Type B pancreatic cell (in vitro differentiated cells): ENCODE data around the gene TRIM34. TPM values are rescaled to one million over a fixed set of nuclear protein-coding genes. Genes with fewer than 3 reads are reported as not detected.
"Not testable (repeated sequence)": the region's sequence is repeated elsewhere in the genome, so short reads cannot be mapped to it uniquely, and the experiment has no call there.

Experiments
- DNase-seq: peaks from one replicate; pipeline ENCODE4 v3.0.0; 2021; ENCODE audit warnings: mixed read lengths; ENCODE audit not compliant: unreplicated experiment; ENCODE audit errors: extremely low spot score
- H3K27ac Mint-ChIP-seq: 2 replicates; pipeline ENCODE4 v1.8.0; 2021; ENCODE audit warnings: mild to moderate bottlenecking, mixed read lengths
- H3K27me3 Mint-ChIP-seq: 2 replicates; pipeline ENCODE4 v1.8.0; 2021; ENCODE audit warnings: mixed read lengths
- H3K36me3 Mint-ChIP-seq: 2 replicates; pipeline ENCODE4 v1.8.0; 2021; ENCODE audit warnings: mixed read lengths
- H3K4me1 Mint-ChIP-seq: one replicate; pipeline ENCODE4 v1.8.0; 2021; ENCODE audit warnings: mixed read lengths; ENCODE audit not compliant: unreplicated experiment
- H3K4me3 Mint-ChIP-seq: 2 replicates; pipeline ENCODE4 v1.8.0; 2021; ENCODE audit warnings: mild to moderate bottlenecking, mixed read lengths
- H3K9me3 Mint-ChIP-seq: 2 replicates; pipeline ENCODE4 v1.8.0; 2021; ENCODE audit warnings: mixed read lengths
- total RNA-seq: library from RNA; stranded (reverse); gene quantifications from 2 replicates; pipeline ENCODE4 v1.2.1, GENCODE V29; 2021; ENCODE audit warnings: low replicate concordance
- TF ChIP-seq, protein P1 (sequence below): fragments of 200-600 bp; sonication (generic); conservative IDR thresholded peaks from 2 replicates; pipeline ENCODE4 v1.5.0; 2021; ENCODE audit warnings: antibody characterized with exemption, mild to moderate bottlenecking

TRIM34 gene
- total RNA-seq, 1 donor from 2014 or later = 2.4 TPM

DNA sequence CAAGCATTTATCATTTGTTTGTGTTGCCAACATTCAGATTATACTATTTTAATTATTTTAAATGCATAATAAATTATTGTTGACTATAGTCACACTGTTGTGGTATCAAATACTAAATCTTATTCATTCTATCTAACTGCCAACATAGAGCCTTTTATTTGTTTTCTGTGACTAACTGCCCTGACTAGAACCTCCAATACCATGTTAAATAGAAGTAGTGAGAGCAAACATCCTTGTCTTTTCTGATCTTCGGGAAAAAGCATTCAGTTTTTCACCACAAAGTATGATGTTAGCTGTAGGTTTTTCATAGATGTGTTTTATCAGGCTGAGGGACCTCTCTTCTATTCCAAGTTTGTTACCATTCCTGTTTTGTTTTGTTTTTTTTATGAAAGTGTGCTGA is 15.2 kb downstream of the TRIM34 start:
- no peaks in the 10 kb centered on the region for H3K9me3 Mint-ChIP-seq
- H3K36me3 Mint-ChIP-seq = peaks cover 7% of the 10 kb centered on the region
- TF ChIP-seq, protein P1, sequence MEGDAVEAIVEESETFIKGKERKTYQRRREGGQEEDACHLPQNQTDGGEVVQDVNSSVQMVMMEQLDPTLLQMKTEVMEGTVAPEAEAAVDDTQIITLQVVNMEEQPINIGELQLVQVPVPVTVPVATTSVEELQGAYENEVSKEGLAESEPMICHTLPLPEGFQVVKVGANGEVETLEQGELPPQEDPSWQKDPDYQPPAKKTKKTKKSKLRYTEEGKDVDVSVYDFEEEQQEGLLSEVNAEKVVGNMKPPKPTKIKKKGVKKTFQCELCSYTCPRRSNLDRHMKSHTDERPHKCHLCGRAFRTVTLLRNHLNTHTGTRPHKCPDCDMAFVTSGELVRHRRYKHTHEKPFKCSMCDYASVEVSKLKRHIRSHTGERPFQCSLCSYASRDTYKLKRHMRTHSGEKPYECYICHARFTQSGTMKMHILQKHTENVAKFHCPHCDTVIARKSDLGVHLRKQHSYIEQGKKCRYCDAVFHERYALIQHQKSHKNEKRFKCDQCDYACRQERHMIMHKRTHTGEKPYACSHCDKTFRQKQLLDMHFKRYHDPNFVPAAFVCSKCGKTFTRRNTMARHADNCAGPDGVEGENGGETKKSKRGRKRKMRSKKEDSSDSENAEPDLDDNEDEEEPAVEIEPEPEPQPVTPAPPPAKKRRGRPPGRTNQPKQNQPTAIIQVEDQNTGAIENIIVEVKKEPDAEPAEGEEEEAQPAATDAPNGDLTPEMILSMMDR = no peak
- no peak overlapping the region for H3K4me3 Mint-ChIP-seq
- no peak for DNase-seq
- no peaks in the 10 kb centered on the region for H3K27me3 Mint-ChIP-seq
- H3K4me1 Mint-ChIP-seq = peaks cover 3% of the 10 kb centered on the region
- no peak overlapping the region for H3K27ac Mint-ChIP-seq

DNA sequence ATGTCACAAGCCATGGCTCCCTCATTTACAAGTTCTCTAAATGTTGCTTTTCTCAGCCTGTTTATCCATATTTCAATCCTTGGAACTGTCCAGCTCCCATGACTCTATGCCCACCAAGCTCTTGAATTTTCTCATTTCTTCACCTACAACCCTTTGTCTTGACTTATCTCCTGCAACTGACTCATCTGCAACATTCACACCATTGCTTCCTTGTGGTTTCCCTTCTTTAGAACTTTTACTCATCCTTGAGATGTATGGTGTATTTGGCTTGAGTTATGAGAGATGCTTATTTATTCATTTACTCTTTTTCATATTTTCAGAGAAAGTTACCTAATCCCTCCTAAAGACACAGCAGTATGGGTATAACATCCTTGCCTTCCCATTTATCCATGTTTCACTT is 18.8 kb downstream of the TRIM34 start:
- Mint-ChIP-seq H3K27me3 (no peaks in the 10 kb centered on the region), H3K4me1 (peaks cover 2% of the 10 kb centered on the region), H3K36me3 (peaks cover 7% of the 10 kb centered on the region), H3K27ac (no peak overlapping the region), H3K9me3 (no peaks in the 10 kb centered on the region), H3K4me3 (no peak overlapping the region)
- TF ChIP-seq, protein P1 = no peak
- no peak for DNase-seq

DNA sequence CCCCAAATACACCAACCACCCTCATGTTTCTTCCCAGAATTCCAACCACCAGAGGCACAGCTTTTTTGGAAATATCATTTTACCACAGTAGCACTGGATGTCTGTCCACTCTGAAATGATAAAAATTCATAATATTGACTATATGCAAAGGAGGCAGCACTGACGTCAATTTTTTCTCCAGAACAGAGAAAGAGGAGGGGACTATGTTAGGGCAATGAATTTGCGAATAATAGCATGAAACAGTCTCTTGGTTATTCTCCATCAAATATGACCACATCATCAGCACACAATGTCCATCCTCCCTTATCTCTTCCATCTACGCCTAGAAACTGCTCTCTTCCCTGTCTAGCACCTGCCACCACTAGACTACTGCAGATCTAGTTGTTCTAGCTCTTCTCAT is 21.3 kb downstream of the TRIM34 start:
- TF ChIP-seq, protein P1 = no peak
- H3K4me1 Mint-ChIP-seq = no peaks in the 10 kb centered on the region
- H3K27ac Mint-ChIP-seq = no peak overlapping the region
- DNase-seq = no peak
- H3K4me3 Mint-ChIP-seq = no peak overlapping the region
- H3K27me3 Mint-ChIP-seq = no peaks in the 10 kb centered on the region
- H3K9me3 Mint-ChIP-seq = no peaks in the 10 kb centered on the region
- H3K36me3 Mint-ChIP-seq = peaks cover 7% of the 10 kb centered on the region

DNA sequence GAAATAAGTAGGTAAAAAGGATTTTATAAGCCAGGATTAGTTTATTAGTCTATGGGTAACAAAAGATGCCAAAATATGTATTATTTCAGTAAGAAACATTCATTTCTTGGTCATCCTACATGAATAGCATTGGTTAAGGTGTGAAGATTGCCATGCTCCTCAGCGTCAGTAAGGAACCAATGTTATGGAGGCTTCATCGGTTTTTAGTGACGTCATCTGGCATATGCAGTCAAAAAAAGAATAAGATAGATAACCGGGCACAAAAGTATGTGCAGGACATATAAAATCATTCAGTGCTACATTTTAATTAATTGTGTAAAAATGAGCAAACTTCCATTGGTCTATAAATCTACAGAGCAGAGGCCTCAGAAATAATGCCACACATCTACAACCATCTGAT is 30.7 kb downstream of the TRIM34 start:
- Mint-ChIP-seq H3K4me3 (no peak overlapping the region), H3K27ac (no peak overlapping the region), H3K4me1 (no peaks in the 10 kb centered on the region), H3K27me3 (no peaks in the 10 kb centered on the region), H3K9me3 (peaks cover 14% of the 10 kb centered on the region), H3K36me3 (peaks cover 7% of the 10 kb centered on the region)
- TF ChIP-seq, protein P1 = no peak
- DNase-seq = no peak

DNA sequence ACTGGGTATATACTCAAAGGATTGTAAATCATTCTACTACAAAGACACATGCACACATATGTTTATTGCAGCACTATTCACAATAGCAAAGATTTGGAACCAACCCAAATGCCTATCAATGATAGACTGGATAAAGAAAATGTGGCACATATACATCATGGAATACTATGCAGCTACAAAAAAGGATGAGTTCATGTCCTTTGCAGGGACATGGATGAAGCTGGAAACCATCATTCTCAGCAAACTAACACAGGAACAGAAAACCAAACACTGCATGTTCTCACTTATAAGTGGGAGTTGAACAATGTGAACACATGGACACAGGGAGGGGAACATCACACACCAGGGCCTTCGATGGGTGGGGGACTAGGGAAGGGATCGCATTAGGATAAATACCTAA is 32.2 kb downstream of the TRIM34 start:
- not testable (repeated sequence) for H3K4me3 Mint-ChIP-seq, H3K27me3 Mint-ChIP-seq, H3K4me1 Mint-ChIP-seq, DNase-seq, H3K27ac Mint-ChIP-seq
- H3K36me3 Mint-ChIP-seq = peaks cover 16% of the 10 kb centered on the region
- H3K9me3 Mint-ChIP-seq = peaks cover 12% of the 10 kb centered on the region

DNA sequence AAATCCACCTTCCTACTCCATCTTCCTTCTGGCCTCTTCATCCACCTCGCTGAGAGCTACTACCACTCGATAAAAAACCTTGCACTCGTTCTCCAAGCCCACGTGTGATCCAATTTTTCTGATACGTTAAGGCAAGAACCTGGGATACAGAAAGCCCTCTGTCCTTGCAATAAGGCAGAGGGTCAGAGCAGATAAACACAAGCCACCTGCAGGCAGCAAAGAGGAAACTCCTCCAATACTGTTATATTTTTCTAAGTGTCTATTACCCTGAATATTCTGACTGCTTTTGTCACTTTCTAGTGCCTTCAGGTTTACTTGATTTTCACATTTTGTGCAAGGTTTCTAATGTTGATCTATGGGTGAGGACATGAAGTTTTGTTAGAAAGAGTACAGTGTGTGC is 33.5 kb downstream of the TRIM34 start:
- no peak overlapping the region for H3K4me3 Mint-ChIP-seq
- no peak for DNase-seq
- H3K9me3 Mint-ChIP-seq = peaks cover 6% of the 10 kb centered on the region
- H3K27ac Mint-ChIP-seq = no peak overlapping the region
- H3K36me3 Mint-ChIP-seq = peaks cover 20% of the 10 kb centered on the region
- H3K4me1 Mint-ChIP-seq = no peaks in the 10 kb centered on the region
- TF ChIP-seq, protein P1 = no peak
- no peaks in the 10 kb centered on the region for H3K27me3 Mint-ChIP-seq
